HG02973 (cell line): ENCODE measurements around the gene NIM1K.
"Not testable (repeated sequence)": the region's sequence is repeated elsewhere in the genome, so short reads cannot be mapped to it uniquely, and the experiment has no call there.

ENCODE experiments used
- ATAC-seq: cut with Tn5 transposase; IDR thresholded peaks from one replicate; pipeline ENCODE4 v1.9.1; 2021; ENCODE audit warnings: moderate library complexity; ENCODE audit not compliant: unreplicated experiment

The NIM1K gene

DNA sequence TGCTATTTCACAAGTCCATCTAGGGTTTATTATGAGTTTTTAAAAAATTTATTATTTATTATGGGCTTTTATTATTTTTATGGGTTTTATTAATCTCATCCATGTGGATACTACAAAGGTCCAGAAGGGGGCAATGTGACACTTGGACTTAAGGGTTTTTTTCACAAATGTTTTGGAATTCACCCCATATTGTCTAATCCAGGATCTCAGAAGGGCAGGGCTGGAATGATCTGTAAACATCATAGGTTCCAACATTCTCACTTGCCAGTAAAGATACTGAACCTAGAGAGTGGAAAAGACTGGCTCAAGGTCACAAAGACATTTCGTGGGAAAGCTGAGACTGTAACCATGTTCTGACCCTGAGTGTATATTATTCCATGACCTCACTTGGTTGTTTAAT, 35.6 kb downstream of the NIM1K start:
- no peak for ATAC-seq

DNA sequence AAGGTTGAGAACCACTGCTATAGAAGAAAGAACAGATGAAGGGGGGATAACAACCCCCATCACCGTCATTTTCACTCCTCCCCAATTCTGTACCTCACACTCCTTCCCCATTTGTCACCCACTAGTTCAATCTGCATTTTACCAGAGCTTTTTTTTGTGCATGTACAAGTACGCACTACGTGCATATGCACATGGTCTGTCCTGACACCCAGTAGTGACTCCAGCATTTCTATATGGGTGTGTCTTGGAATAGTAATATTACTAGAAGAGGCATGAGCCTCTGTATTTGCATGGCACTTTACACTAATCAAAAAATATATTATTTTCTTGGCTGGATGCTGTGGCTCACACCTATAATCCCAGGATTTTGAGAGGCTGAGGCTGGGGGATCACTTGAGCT, 38.7 kb downstream of the NIM1K start:
- ATAC-seq: no peak

DNA sequence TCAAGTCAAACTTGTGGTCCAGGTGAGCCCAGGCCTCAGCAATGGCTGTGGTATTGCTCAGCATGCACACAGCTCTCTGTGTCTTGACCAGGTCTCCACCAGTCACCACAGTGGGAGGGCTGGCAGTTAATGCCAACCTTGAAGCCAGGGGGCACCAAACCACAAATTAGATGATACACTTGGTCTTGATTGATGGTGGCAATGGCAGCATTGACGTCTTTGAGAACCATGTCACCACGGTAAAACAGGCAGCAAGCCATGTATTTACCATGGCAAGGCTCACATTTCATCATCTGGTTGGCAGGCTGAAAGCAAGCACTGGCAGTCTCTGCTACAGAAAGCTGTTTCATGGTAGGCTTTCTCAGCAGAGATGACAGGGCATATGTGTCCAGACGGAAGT, 40.0 kb downstream of the NIM1K start:
- no peak for ATAC-seq

DNA sequence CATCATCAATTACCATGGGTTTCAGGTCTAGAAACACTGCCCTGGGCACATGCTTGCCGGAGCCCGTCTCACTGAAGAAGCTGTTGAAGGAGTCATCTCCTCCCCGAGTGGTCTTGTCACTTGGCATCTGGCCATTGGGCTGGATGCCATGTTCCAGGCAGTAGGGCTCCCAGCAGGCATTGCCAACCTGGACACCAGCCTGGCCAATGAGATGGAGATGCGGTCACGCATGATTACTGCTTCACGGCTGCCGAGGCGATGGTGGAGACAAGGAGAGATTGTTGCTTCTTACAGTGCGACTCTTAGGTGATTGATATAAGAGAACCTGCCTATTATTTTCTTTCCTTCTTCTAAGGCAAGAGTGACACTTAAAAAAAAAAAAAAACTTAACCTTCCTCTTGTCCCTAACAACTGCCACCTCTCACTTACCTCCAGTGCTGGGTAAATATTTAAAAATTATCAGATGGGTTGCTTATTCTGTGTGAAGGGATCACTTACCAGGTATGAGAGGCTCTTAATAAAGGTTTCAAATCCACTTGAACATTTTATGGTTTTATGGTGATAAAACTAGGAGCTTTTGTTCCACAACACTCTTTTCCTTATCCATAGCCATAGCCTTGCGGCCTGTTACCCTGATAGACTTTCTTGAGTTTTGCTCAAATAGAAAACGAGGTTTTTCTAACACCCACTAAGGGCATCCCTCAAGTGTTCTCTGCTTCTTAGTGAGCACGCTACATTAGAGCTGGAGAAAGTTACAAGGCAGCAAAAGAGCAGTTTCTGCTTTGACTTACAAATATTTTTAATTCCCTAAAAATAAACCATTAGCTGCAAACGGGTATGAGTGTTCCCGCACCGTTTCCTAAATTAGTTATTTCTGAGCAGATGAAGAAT, 41.2 kb downstream of the NIM1K start:
- no peak for ATAC-seq

DNA sequence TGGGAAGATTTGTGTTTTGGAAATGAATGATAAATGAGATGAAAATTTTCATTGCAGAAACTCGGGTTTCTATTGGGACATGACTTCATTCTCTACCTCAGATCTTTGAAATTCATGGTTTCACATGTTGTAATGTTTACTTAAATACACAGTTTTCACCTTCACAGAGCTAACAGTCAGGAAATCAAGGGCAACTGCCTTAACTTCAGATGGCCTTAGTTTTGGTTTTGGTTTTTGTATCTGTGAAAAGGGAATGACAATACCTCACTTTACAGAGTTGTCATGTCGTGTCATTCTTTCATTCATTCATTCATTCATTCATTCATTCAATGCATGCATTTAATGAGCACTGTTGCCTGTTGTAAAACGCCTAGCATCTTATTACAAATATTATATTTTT, 41.9 kb downstream of the NIM1K start:
- ATAC-seq: peak; percentile 69

DNA sequence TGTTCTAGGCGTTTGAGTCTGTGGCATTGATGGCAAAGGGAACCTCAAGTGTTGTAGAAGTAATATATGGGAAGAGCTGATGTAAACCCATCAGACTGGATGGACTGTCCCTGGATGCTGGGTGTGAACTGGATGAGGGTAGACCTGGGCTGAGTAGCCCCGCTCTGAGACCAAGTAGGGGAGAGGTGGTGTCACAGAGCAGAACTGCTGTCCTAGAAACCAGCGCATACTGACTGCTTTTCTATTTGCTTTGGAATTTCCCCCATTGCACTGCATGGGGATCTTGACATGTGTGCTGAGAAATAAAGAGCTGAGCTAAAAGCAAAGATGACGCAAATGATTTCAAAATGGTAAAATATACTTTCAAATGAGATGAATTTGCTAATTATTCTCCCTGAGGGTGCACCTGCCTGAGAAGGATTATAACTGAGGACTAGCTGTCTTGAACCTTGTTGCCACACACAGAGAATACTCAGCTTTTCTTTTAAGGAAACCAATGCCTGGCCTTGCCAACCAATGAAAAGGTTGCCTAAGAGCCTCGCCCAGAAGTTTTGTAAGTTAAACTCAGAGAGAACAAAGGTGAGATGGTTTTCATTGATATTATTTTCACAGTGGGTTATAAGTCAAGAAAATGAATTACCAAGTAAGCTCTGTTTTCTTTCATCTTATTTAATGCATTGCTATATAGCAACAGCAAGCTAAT, 44.8 kb downstream of the NIM1K start:
- no peak for ATAC-seq

GRCh38 chr5:43242196-43242595, 50.2 kb downstream of the NIM1K start:
- ATAC-seq: no peak

DNA sequence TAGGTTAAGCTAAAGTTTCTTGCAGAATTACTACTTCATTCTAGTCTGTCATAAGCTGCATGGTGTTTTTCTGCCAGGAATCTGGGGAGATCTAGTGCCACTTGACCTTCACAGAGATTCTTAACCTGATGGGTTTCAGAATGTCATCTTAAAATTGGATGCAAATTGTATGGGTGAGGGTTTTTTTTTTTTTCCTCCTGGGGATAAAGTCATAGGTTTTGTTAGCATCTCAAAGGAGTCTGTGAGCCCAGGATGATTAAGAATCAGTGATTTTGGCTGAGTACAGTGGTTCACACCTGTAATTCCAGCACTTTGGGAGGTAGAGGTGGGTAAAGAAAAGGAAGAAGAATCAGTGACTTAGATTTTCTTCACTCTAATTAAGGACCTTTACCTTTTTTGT, 51.2 kb downstream of the NIM1K start:
- ATAC-seq: no peak

DNA sequence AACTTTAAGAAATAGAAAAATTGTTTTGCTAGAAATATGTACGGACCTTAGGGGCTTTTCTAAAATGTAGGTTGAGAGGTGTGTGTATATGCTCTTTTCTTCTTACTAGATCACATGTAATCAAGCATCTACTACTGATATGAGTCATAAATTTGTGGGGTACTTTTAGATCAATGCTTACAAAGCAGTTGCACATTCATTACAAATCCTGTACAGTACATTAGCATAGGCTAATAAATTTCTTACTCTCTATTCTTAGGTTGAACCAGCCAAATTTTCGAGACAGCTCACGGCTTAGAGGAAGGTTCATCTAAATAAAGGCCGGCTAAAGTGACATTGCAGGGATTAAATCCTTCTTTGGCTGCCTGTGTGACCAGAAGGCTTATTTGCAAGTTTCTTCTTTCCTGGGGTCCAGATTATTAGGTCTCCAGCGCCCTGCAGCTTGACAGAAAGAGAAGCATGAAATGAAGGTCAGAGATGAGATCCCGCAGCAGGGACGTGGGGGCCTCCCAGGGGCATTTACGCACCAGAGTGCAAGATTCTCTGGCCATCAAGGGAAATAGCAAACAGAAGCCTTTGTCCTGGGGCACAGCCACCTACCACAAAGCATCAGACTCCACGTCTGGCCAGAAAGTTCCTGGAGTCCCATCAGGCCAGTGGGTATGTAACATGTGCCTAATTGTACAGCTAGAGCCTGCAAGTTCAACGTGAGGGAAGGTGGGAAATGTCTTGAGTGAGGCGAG, 53.0 kb downstream of the NIM1K start:
- peak; percentile 88 for ATAC-seq

DNA sequence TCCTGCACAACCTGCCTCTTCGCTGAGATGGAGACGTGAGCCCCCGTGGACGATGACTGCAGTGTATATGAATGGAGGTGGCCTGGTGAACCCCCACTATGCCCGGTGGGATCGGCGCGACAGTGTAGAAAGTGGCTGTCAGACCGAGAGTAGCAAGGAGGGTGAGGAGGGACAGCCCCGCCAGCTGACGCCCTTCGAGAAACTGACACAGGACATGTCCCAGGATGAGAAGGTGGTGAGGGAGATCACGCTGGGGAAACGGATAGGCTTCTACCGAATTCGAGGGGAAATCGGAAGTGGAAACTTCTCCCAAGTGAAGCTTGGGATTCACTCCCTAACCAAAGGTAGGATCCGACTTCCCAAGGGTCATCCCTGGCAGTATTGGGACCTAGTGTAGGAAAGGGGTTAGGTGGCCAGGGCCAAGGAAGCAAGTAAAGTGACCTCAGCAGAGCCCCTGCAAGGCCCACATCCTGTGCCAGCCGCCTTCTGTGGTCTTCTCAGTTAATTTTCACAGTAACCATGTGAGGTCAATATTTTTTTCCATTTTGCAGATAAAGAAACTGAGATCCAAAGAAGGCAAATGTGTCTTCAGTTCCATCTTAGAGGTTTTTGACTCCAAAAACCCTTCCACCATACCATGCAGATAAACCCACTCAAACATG, 53.8 kb downstream of the NIM1K start:
- ATAC-seq: no peak

- ATAC-seq: no peak
These were observed 59.7 kb downstream of the NIM1K start for GRCh38 chr5:43251754-43252153.

GRCh38 chr5:43255704-43256103, 63.7 kb downstream of the NIM1K start:
- no peak for ATAC-seq

DNA sequence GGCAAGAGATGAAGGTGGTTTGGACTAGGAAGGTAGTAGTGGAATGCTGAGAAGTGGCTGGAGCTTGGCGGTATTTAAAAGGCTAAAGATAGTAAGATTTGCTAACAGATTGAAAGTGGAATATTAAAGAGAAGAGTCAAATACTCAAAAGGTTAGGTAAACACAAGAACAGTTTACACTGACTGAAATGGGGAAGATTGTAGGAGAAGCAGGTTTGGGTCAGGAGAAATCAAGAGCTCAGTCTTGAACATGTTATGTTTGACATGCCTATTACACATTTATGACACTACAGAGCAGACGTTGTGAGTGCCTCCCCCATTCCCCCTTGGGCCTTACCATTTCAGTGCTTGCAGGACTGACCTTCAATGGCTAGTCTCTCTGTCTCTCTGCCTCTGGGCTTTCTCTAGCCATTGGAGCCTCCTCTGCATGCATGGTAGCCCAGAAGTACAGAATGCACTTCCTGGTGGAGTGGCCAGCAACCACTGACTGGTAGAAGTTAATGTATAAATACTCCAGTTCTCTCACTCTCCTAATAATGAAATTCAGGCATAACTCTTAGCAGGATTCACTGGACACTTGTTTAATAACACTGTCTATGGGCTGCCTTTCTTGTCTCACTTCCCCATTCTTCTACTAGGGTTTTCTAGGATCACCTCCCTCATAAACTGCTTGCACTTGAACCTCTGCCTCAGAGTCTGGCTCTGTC, 64.4 kb downstream of the NIM1K start:
- no peak for ATAC-seq

DNA sequence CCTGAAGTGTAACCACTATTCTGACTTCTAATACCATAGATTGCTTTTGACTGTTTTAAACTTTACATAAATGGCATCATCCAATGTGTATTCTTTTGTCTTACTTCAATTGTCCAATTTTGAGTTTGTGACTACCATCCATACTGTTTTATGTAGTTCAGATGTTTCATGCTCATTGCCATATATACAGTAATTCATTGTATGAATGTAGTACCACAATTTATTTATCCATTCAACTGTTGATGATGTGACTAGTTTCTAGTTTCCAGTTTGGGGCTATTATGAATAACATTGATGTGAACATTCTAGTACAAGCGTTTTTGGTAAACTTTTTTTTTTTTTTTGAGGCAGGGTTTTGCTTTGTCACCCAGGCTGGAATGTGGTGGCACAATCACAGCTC, 66.1 kb downstream of the NIM1K start:
- no peak for ATAC-seq

DNA sequence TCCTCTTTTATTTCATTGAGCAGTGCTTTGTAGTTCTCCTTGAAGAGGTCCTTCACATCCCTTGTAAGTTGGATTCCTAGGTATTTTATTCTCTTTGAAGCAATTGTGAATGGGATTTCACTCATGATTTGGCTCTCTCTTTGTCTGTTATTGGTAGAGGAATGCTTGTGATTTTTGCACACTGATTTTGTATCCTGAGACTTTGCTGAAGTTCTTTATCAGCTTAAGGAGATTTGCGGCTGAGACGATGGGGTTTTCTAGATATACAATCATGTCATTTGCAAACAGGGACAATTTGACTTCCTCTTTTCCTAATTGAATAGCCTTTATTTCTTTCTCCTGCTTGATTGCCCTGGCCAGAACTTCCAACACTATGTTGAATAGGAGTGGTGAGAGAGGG, 70.2 kb downstream of the NIM1K start:
- ATAC-seq: not testable (repeated sequence)

- ATAC-seq: peak; percentile 72
These were observed 76.3 kb downstream of the NIM1K start for GRCh38 chr5:43268188-43268820.

DNA sequence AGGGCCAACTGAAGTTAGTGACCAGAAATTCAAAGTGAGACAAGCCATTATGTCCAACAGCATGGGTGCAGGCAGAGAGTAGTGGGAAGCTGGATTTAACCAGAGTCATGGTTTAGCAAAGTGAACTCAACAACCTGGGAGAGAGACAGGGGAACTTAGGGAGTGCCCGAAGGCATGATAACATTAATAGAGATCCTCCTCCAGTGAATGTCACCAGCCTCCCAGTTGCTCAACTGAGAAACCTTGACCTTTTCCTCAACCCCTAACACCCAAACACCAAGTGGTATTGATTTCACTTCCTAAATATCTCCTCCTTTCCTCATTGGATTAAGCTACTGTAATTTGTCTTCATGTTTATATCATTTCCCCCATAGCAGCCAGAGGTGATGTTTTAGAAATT, 78.6 kb downstream of the NIM1K start:
- ATAC-seq: no peak

- no peak for ATAC-seq
These were observed 81.5 kb downstream of the NIM1K start for GRCh38 chr5:43273552-43273951.

DNA sequence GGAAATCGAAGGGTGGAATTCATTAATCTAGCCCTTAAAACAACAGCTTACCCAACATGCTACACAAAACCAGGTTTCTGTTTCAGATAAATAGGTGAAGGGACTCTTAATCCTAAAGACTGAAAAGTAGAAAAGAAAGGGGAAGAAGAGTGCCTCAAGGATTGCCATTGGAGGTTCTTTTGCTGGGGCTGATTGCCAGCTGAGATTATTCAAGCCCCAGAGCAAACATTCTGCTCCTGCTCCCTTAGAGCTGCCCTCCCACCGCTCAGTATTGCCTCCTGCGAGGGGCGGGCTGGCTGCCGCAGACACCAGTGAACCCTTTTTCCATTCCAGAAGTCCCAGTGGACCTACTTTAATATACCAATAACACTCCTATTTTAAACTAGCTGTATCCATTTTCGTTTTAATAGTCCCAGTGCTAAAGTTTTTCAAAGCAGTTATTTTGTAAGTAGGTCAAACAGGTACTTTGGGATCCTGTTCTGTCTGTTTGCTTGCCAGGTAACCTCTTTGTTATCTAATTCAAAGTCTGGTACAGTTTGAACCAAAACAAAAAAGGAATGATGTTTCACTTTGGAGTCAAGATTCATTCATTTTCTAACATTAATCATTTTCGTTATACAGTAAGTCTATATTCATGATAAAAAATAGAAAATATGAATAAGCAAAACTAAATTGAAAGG, 82.5 kb downstream of the NIM1K start:
- no peak for ATAC-seq
